Tracheal epithelial cell (primary cell): ENCODE data around the gene PPARG. TPM values are rescaled to one million over a fixed set of nuclear protein-coding genes. Genes with fewer than 3 reads are reported as not detected.

Source experiments
- total RNA-seq: library from RNA; depleted of rRNA; stranded (reverse); fragments of >200 nt; gene quantifications from 2 replicates; pipeline ENCODE4 v1.2.1, GENCODE V29; 2014

The PPARG gene
- 9.6 and 17.7 TPM in 2 replicates for total RNA-seq

DNA sequence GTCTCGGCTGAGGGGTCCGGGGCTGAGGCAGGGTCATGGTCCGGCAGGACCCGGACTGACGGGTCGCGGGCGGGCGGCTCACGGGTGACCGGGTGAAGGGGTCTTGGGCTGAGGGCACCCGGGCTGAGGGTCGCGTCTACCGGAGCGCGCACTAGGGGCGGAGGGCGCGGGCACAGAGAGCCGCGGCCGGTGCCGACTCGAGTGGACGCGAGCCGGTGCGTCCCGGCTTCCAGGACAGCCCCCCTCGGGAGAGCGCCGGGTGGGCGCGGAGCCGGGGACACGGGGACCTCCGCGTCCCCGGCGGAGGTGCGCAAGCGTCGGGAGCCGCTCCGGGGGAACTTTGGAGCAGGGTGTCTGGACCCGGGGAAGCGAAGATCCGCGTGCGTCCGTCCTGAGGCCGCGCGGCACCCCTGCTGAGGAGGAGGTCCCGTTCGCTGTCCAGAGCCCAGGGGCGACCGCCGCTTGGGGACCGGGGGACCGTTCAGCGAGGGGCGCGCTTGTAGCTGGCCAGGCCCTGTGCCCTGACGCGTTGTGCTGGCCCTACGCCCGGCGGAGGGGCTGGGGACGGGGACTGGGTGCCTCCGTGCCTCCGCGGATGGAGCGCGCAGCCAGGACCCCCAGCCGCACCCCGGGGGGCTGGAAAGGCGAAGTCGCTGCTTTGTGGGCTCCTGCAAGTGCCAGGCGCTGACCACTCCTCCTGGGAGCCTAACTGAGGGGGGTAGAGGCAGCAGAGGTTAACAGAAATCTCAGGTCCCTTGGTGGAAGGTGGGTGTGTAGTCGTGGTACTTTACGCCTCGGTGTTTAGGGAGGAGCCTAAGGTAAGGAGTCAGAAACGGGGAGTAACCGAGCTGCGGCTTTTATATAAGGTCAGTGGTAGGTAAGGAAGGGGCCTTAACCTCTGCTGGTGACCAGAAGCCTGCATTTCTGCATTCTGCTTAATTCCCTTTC lies at the start of gene PPARG:
TSS of gene PPARG (plus strand) at position 889 of the 948 bp plus-strand sequence. CDS start 90,642 bp downstream, outside the sequence.

Other genes with a start within 250 kb of the PPARG start
- gene TIMP4, start 130.2 kb upstream of the PPARG start, total RNA-seq: 0.48 and 1.9 TPM in 2 replicates
- 13.3 and 26.9 TPM in 2 replicates for gene TSEN2, start 195.4 kb downstream of the PPARG start, total RNA-seq